IPS DF 4.7 (cell line): Measurements from ENCODE around the gene GALNT12.

Experiments
- DNase-seq: peaks from one replicate; pipeline ENCODE4 v3.0.0-alpha.2; 2013; ENCODE audit warnings: low spot score; ENCODE audit errors: extremely low read depth

The GALNT12 gene

DNA sequence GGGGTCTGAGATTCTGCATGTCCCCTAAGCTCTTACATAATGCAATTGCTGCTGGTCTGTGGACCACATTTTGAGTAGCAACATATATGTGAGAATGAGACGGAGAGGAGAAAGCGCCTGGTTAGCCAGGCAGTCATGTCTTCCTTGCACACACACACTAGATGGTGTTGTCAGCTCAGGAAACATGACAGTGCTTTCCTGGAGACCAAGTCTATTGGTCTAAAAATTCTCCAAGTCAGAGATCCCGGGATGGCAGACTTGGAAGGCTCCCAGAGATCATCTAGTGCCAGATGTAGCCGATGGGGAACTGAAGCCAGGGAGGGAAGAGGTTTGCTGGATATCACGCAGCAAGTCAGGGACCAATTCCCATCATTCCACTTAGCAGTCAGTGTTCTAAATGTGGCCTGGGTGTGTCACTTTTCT lies 53.4 kb downstream of the GALNT12 start:
- no peak for DNase-seq

DNA sequence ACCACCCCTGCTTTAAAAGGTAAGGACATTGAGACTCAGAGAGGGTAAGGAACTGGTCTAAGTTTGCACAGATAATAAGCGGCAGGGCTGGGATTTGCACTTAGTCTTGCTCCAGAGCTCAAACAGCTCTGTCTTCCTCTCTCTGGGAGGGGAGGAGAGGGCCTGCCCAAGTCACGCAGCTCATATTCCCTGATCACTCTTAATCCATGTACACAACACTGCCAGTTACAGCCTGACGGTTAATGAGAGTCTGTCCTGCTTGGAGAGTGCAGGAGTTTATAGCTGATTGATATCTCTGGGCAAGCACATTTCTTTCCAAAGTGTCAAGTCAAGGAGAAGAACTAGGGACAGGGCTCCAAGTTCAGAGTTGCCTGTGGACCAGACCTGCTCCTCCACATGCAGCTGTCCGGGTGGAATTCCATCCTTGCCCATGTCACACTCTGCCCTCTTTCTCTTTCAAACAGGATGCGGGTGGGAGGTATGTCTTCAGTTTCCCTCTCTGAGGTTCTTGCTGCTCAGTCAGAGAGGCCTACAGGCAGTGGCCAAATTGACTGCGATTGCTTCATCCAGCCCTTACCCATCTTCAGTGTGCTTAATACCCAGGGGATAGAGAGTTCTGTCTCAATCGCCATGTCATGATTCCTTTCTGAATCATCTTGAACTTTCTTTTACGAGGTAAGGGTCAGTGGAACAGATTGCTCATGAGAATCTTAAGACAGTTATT lies 54.5 kb downstream of the GALNT12 start:
- DNase-seq = no peak

DNA sequence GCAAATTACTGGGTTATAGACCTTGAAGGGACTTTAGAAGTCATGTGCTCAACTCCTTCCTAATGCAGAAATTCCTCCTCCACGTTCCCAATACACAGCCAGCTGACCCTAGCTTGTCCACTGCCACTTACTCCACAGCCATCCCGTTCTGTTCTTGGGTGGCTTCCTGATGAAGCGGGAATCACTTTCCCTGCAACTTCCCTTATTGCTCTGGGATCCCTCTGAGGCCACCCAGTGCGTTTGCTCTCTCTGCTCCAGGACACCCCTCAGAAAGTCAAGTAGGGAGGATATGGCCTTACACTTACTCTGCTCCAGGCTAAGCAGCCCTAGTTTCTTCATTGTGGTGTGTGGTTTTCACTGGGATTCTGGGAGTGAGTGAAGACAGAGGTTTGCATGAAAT lies 55.5 kb downstream of the GALNT12 start:
- DNase-seq = no peak

DNA sequence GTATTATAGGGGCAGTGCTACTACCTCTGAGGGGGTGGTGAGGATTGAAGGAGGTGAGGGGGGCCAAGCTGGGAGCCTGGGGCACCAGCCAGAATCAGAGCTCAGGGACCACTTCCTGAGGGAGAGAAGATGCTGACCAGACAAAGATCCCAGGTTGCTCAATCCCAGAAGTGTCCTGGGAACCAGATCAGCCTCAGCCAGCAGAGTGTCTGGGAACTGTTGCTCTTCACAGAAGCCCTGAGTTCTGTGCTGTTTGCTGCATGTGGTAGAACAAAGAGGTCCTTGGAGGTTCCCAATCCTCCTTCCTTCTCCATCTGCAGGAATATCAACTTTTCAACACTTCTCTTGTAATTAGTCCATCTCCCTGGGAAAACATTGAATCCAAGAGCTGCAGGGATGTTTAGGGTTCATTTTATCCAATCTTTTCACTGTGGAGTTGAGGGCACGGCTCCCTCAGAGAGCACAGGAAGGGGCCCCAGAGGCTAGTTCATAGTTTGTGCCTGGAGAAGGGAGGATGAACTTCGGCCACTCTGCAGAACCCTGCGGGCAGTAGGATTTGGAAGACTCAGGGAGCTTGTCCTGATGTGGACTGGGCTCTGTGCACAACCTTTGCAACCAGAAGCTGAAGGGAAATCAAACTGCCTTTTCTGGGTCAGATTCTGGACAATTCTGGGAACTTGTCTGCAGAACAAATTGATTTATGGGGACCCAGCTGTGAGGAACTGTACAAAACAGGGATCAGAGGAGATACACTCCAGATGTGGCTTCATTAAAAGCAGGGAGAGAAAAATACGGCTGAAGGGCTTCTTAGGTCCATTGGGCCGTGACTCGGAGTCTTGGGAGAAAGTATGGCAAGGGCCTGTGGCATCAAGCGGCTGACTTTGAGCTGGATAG lies 57.1 kb downstream of the GALNT12 start:
- no peak for DNase-seq

DNA sequence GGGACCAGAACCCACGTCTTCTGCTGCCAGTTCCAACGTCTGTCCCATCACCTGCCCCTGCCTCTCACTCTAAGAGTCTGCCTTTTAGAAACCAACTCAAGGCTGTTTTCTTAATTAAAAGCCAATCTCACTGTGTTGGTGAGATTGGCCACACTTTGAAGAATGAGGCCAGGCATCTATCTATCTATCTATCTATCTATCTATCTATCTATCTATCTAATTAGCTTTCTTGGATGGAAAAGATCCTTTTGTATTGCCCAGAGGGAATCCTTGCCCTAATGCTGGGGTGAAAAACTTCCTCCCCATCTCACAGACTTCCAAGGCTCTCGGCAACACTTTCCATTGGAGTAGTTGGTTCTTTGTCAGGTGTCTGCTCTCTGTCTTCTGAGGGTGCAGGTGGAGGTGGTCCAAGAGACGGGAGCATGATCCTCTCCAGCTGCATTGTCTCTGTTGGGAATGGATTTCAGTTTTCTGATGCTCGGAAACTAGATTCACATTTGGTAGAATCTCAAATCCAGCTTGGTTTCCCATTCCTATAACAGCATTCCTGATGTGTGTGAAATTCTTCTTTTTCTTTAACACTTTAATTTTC lies 57.9 kb downstream of the GALNT12 start:
- no peak for DNase-seq

DNA sequence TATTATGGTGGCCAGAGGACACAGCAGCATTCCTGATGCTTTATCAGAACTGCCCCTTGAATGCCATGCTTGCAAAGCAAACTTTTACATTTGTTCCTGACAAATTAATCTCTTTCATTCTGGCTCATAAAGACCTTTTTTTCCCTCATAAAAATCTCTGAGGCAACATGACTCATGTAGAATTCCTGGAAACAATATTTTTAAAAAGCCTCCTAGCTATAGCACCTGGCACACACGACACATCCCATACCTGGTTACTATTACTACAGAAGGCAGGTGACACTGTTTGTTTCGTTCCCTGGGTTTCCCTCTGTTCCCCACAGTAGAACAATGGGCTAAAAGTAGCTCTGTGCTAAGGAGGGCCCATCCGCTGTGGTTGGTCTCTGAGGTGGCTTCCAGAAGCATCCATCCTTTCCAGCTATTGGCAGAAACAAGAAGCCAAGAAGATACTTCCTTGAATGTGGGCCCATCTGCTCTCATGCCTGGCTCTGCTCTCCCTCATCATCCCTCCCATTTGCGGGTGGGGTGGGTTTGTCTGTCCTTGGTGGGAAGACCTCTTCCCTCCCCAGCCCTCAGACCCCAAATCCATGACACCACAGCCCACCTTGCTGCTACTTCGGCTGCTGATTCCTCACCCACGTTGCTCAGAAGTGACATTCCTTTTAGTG lies 59.1 kb downstream of the GALNT12 start:
- DNase-seq = no peak

DNA sequence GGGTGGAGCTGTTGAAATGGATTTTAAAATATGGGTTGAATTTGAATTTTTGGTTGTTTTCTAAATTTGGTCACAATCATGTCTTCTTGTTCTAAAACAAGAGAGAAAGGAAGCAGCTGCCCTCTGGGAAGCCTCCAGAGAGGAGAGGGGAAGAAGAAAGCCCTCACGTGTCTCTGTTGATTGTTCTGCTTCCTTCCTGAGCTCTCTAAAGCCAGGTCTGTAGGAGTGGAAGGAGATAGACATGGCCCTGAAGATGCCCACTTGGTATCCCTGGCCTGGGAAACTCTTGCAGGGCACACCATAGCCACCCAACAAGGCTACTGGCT lies 59.6 kb downstream of the GALNT12 start:
- DNase-seq = no peak

DNA sequence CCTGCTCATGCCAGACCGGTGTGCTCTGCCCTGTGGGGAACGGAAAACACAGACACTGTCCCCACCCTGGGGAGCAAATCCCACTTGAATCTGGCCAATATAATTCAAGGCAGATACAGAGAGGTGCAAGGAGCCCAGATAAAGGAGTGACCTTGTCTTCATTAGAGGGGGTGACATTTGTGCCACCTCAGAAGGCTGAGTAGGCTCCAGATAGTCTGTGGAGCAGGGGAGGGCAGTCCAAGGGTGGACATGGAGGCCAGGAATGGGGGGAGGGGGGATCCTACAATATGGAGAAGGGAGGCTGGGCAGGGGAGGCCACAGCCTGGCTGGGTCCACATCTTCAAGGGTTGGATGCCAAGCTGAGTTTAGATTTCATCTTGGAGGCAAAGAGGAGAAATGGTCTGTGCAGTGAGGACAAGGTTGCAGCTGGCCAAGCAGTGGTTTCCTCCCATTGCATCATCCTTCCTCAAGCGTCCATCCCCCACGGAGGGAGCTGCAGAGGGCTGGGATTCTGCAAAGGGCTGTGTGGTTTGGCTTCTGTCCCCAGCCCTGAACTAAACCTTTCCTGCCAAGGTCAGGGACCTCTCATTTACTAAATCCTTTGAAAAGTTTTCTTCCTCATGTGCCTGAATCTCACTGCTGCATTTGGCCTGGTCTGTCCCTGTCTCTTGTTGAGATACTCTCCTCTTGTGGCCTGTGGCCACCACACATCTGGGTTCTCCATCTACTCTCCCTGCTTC lies 60.1 kb downstream of the GALNT12 start:
- no peak for DNase-seq

DNA sequence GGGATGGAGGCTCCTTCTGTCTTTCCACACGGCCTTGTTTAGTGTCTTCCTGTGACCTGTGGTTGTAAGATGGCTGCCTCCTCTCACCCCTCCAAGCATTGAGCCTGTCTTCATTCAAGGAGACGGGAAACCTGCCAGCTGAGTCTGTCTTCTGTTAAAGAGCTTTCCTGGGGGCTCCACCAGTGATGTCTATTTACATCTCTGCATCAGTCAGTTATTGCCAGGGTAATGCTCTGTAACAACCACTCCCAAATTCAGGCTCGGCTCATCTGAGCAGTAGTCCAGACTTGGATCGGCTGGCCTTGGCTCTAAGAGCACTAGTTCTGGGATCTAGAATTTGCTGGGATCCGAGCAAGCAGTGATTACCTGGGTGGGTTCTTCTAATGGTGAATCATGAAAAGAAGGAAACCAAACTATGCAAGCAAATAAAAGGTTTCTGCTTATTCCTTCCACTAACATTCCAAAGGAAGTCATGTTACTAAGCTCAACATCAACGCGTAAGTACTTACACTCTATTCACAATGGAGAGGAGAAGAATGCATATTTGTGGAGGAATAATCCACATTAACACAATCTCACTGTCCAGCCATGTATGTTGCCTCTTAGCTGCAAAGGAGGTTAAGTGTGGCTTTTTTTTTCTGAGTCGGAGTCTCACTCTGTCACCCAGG lies 61.7 kb downstream of the GALNT12 start:
- no peak for DNase-seq

DNA sequence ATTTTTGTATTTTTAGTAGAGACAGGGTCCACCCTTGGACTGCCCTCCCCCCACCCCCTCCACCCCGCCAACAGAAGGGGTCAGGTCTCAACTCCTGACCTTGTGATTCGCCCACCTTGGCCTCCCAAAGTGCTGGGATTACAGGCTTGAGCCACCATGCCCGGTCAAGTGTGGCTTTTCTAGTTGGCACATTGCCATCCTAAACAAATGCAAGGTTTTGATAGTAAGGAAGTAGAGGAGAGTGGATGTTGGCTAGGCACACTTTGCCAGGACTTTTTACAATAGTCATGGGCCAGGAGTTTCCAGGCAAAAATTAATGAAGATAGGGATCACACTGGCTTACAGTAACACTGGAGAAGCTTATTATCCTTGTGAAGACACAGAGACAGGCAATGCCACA lies 62.4 kb downstream of the GALNT12 start:
- DNase-seq = no peak

DNA sequence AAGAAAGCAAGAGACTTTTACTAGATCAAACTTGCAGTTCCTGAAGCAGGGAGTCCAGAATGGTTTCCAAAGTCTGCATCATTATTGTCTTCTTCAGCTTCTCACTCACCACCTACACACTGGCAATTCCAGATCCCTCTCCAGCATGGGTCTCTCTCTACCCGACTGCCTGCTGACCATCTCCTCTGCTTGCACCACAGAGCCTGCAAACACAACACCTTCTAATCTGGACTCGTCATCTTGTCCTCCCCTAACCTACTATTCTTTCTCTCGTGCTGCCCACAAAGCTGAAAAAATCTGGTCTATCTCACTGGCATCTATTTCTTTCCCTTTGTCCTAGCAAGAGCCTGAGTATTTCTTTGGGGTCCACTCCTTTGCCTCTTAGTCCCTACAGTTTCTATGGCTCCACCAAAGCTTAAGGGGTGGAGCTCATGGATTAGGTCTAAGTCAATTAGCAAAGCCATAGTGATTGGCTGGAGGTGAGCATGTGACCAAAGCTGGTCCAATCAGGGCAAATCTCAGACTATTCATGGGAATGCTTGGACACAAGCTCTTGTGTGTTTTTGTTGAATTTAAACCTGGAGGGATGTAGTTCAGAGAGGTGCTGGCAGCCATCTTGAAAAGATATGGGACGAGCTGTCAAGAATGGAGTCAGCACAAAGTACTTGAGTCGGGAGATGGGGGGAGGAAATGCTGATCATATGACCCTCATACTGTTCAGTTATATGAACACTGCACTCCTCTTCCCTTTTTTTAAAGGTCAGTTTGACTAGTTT lies 63.5 kb downstream of the GALNT12 start:
- DNase-seq = no peak

DNA sequence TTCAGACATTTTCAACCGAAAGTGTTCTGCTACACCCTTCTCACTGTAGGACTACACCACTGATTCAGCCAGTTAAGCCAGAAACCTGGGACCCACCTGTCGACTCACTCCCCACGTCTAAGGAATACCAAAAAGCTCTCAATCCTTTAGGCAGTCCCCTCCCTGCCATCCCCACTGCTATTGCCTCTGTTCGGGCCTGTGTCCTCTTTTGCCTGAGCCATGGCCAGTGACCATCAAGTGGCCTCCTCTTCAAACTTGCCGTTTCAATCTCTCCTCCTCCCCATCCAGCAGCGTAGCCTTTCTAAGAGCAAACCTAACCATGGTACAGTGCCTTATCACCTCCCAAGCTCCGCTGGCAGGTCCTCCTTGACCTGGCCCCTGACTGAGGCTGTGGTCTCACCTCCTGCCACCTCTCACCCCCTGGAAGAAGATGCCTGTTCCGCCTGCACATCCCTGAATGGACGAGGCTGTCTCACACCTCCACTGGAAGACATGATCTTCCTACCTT lies 64.1 kb downstream of the GALNT12 start:
- no peak for DNase-seq

DNA sequence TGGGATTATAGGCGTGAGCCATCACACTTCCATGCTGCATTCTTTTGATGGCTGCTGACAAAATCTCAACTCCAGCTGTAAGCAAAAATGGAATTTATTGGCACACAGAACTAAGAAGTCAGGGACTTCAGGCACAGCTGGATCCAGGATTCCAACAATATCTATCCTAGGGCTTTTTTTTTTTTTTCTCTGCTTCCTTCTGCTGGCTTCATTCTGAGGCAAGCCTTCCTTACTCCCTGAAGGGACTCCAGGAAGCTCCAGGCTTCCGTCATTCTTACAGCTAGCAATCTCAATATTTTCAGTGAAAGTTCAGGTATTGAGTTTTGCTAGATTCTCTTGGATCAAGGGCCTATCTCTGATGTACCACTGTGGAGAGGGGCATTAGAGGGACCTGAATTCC lies 66.1 kb downstream of the GALNT12 start:
- no peak for DNase-seq

DNA sequence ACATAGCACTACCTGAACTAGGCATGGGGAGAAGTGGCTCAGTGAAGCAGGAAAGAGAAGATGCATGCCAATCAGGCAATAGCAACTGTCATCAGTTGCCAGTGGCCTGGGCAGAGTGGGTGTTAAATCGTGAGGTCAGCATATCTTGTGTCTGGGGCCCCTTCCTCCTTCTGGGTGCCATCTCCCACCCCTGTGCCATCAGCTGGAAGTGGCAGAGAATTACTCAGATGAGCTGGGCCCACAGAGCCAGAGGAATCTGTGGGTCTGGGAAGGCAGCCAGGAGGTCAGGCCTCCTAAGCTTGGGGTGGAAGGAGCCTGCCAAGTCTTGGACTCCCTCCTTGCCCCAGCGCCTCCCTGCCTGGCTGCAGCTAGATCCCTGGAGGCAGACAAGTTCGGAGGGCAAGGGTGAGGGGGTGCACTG lies 66.5 kb downstream of the GALNT12 start:
- no peak for DNase-seq

DNA sequence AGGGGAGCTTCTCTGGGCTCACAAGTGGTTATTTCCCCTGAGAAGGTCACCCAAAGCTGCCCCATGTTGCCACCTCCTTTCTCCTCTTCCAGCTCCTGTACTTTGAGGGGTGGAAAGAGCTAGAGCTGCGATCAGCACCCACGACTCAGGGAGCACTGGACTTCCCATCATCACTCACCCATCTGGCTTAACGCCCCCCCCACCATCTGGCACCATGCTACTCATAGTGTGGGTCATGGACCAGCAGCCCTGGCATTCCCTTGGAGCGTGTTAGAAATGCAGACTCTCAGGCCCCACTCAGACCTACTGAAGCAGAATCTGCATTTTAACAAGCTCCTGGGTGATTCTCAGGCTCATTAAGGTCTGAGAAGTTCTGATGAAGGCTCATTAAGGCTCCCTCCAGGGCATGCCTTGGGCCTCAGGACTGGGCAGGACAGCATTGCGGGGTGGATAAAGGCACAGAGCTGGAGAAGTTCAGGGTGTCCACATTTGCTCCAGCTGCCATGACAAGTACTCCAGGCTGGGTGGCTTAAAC lies 67.3 kb downstream of the GALNT12 start:
- no peak for DNase-seq

DNA sequence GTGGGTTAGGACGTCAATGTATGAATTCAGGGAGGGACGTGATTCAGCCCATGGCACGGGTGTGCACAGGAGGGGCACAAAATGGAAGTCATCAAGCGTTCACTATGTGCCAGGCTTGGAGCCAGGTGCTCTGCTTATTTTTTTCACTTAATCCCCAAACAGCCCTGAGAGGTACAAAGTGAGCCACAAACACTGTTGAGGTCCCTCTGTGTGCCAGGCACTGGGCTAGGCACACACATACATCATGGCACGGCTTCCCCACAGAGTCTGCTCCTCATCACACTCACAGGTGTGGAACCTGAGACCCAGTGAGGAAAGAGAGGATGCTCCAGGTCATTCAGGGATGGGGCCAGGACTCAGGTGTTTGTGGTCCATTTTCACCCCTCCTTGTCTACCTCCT lies 68.1 kb downstream of the GALNT12 start:
- no peak for DNase-seq

DNA sequence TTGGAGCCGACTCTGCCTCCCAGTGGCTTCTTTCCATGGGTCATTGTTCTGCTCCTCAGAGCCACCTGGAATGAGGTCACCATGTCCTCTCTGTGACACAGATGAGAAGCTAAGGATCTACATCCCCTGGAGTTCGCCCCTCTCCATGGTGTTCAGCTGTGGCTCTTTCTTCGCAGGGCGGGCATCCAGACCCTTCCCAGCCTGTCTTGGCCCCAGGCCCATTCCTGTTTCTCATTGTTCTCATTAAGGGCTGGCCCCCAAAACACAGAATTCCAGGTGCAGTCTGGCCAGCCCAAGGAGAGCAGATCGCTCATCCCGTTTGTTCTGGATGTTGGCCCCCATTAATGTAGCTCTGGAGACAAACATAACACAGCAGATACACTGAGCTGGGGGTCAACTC lies 69.8 kb downstream of the GALNT12 start:
- no peak for DNase-seq

DNA sequence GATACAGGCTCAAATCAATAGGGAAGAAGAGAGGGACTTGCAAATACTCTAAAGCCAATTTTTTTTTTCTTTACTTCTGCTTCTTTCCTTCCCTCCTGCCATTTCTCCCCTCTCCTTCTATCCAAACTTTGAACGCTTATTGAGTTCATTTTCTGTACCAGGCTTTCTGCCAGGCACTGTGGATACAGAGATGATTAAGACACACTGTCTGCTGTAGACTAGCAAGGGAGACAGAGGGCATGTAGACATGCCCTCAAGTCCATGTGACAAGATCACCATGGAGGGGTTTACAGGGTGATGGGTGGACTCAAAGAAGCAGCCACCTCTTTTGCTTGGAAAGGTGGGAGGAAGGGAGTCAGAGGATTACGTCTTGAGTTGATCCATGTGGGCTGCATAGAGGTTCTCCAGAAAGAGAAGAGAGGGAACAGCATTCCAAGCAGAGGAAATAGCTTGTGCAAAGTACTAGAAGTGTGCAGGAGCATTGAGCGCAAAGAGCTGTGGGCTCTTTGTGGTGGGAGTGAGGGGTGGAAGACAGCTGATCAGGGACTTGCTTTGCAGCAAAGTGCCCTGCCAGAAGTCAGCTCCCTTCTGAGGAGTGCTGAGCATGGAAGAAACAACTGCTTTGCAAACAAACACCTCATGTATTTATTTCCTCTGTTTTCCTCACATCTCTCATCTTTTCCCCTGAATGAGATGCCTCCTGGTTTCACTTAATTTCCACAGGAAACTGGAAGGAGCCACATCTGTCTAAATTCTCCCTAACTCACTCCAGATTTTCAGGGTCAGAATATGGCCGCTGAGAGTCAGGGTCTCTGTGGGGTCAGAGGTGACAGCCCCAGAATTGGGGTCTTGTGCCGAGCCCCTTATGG lies 71.9 kb downstream of the GALNT12 start:
- DNase-seq = no peak

DNA sequence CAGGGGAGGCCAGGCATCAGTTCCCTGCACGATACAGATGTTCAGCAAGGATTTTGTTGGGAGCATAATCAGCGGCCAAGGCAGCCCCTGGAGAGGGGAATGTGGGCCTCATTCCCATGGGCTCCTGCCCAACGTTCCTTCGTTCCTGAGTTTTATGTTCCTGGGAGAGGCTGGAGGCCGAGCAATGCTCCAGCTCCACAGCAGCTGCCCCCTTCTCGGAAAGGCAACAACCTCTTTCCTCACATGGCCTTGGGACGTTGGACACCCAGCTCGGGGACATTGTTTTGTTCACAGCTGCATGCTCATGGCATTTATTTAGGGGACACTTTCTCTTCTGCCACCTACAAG lies 72.5 kb downstream of the GALNT12 start:
- no peak for DNase-seq
